ENCODE measurements around the gene PRPF19. TPM values are rescaled to one million over a fixed set of nuclear protein-coding genes. Genes with fewer than 3 reads are reported as not detected.

The PRPF19 gene
- total RNA-seq, 2 experiments from 2014 or later = 120 to 153 TPM

DNA sequence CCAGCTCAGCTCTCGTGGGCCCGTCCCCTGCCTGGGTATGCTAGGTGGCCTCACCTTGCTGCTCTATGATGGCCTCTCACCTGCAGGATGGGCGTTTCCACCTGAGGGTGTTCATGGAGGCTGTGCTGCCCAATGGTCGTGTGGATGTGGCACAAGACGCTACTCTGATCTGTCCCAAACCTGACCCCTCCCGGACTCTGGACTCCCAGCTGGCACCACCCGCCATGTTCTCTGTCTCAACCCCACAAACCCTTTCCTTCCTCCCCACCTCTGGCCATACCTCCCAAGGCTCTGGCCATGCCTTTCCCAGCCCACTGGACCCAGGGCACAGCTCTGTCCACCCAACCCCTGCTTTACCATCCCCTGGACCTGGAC is 36.9 kb downstream of the PRPF19 start:
- no TSS peak for BruUV-seq (replicated peaks)
- no peaks in the 10 kb centered on the region for H3K9me3 ChIP-seq (ENCODE audit: low read length)
- intact Hi-C loops (cut with micrococcal nuclease; ENCODE audit: unreplicated experiment) = no loop called here
- TF ChIP-seq CTCF (conservative IDR thresholded peaks at IDR 0.05; ENCODE audit: low read length) (no peak), EZH2phosphoT487 (IDR thresholded peaks at IDR 0.05; ENCODE audit: borderline replicate concordance, low read depth, low read length) (no peak)
- H4K20me1 ChIP-seq (ENCODE audit: insufficient read depth, low read length) = no peaks in the 10 kb centered on the region
- CTCF ChIA-PET (ENCODE audit: unreplicated experiment) = no interaction called here
- H2AFZ ChIP-seq (ENCODE audit: low read length) = no peak overlapping the region
- H3K4me3 ChIP-seq (ENCODE audit: low read depth, low read length, poor library complexity, severe bottlenecking) = no peak overlapping the region
- H3K9me2 ChIP-seq (ENCODE audit: insufficient read depth, low read length) = no peaks in the 10 kb centered on the region
- H3K27ac ChIP-seq (ENCODE audit: low read depth, low read length, poor library complexity, severe bottlenecking) = no peak overlapping the region
- H3K4me1 ChIP-seq (ENCODE audit: insufficient read depth, low read length, poor library complexity, severe bottlenecking) = no peaks in the 10 kb centered on the region
- no peak for DNase-seq (ENCODE audit: low spot score)
- no peaks in the 10 kb centered on the region for H3K36me3 ChIP-seq (ENCODE audit: insufficient read depth, low read length)
- H3K79me2 ChIP-seq (ENCODE audit: insufficient read depth, low read depth, low read length) = no peaks in the 10 kb centered on the region
- no peak overlapping the region for H3K4me2 ChIP-seq (ENCODE audit: low read length)
- POLR2A ChIA-PET = no interaction called here

- Histone ChIP-seq H3K4me2 (ENCODE audit: low read length) (no peak overlapping the region), H3K4me3 (ENCODE audit: low read depth, low read length, poor library complexity, severe bottlenecking) (no peak overlapping the region), H3K27ac (ENCODE audit: low read depth, low read length, poor library complexity, severe bottlenecking) (no peak overlapping the region), H4K20me1 (ENCODE audit: insufficient read depth, low read length) (no peaks in the 10 kb centered on the region), H3K36me3 (ENCODE audit: insufficient read depth, low read length) (no peaks in the 10 kb centered on the region), H3K9me3 (ENCODE audit: low read length) (no peaks in the 10 kb centered on the region), H2AFZ (ENCODE audit: low read length) (no peak overlapping the region), H3K79me2 (ENCODE audit: insufficient read depth, low read depth, low read length) (no peaks in the 10 kb centered on the region), H3K4me1 (ENCODE audit: insufficient read depth, low read length, poor library complexity, severe bottlenecking) (no peaks in the 10 kb centered on the region), H3K9me2 (ENCODE audit: insufficient read depth, low read length) (no peaks in the 10 kb centered on the region)
- intact Hi-C loops (cut with micrococcal nuclease; ENCODE audit: unreplicated experiment) = no loop called here
- POLR2A ChIA-PET = interaction anchor here (0.9 kb wide), 1 partner anchor 9 kb away, joined by 3 read pairs; no protein-coding TSS in a partner anchor
- BruUV-seq (replicated peaks) = no TSS peak
- no peak for TF ChIP-seq CTCF (conservative IDR thresholded peaks at IDR 0.05; ENCODE audit: low read length)
- TF ChIP-seq EZH2phosphoT487 (IDR thresholded peaks at IDR 0.05; ENCODE audit: borderline replicate concordance, low read depth, low read length) = no peak
- DNase-seq (ENCODE audit: low spot score) = no peak
- CTCF ChIA-PET (ENCODE audit: unreplicated experiment) = no interaction called here
These were observed 37.5 kb downstream of the PRPF19 start for GRCh38 chr11:60868682-60869450.

Data from OCI-LY7 (cell line).